Measurements from ENCODE around the gene UBE2QL1. TPM values are rescaled to one million over a fixed set of nuclear protein-coding genes. Genes with fewer than 3 reads are reported as not detected.

UBE2QL1 gene
- not detected in 2 replicates for total RNA-seq (2022)
- Bru-seq, nascent RNA: not detected
- BruChase-seq, experiment 1, labeled RNA remaining after a 6-hour chase: not detected
- BruChase-seq, experiment 2, labeled RNA remaining after a 2-hour chase: percentile 2 among the genes with signal in this experiment
- long read RNA-seq: 0 reads

GRCh38 chr5:6448622-6449464 lies at the start of gene UBE2QL1:
UBE2QL1 (plus strand) TSS chr5:6448859; CDS start chr5:6448894, 35 bp downstream.
- Mint-ChIP-seq H3K4me3 (ENCODE audit: low read depth, unreplicated experiment) (peak within 1 kb of the TSS; percentile 13), H3K9me3 (ENCODE audit: low read depth, unreplicated experiment) (no peaks in the 10 kb centered on the region), H3K4me1 (ENCODE audit: low read depth, unreplicated experiment) (no peaks in the 10 kb centered on the region), H3K27ac (ENCODE audit: unreplicated experiment) (no peak within 1 kb of the TSS), H3K36me3 (ENCODE audit: insufficient read depth, unreplicated experiment) (no peaks in the 10 kb centered on the region), H3K27me3 (ENCODE audit: unreplicated experiment) (peaks cover 14% of the 10 kb centered on the region)
- intact Hi-C loops (cut with micrococcal nuclease; ENCODE audit: unreplicated experiment): no loop called here
- BruUV-seq (replicated peaks): no TSS peak
- no peak for TF ChIP-seq CTCF (IDR thresholded peaks at IDR 0.05; ENCODE audit: unreplicated experiment)
- DNase-seq: no peak
- CTCF ChIA-PET: no interaction called here

GRCh38 chr5:6399980-6400910 lies 48.4 kb upstream of the UBE2QL1 start:
- peaks cover 78% of the 10 kb centered on the region for H3K27me3 Mint-ChIP-seq (ENCODE audit: unreplicated experiment)
- H3K4me1 Mint-ChIP-seq (ENCODE audit: low read depth, unreplicated experiment): no peaks in the 10 kb centered on the region
- BruUV-seq (replicated peaks): no TSS peak
- CTCF ChIA-PET: no interaction called here
- H3K9me3 Mint-ChIP-seq (ENCODE audit: low read depth, unreplicated experiment): no peaks in the 10 kb centered on the region
- intact Hi-C loops (cut with micrococcal nuclease; ENCODE audit: unreplicated experiment): no loop called here
- no peak overlapping the region for H3K27ac Mint-ChIP-seq (ENCODE audit: unreplicated experiment)
- DNase-seq: no peak
- no peak overlapping the region for H3K4me3 Mint-ChIP-seq (ENCODE audit: low read depth, unreplicated experiment)
- H3K36me3 Mint-ChIP-seq (ENCODE audit: insufficient read depth, unreplicated experiment): no peaks in the 10 kb centered on the region
- no peak for TF ChIP-seq CTCF (IDR thresholded peaks at IDR 0.05; ENCODE audit: unreplicated experiment)

GRCh38 chr5:6401410-6401809 lies 47.2 kb upstream of the UBE2QL1 start:
- Mint-ChIP-seq H3K4me1 (ENCODE audit: low read depth, unreplicated experiment) (no peaks in the 10 kb centered on the region), H3K27ac (ENCODE audit: unreplicated experiment) (no peak overlapping the region), H3K4me3 (ENCODE audit: low read depth, unreplicated experiment) (no peak overlapping the region), H3K27me3 (ENCODE audit: unreplicated experiment) (peaks cover 66% of the 10 kb centered on the region), H3K9me3 (ENCODE audit: low read depth, unreplicated experiment) (no peaks in the 10 kb centered on the region), H3K36me3 (ENCODE audit: insufficient read depth, unreplicated experiment) (no peaks in the 10 kb centered on the region)
- no TSS peak for BruUV-seq (replicated peaks)
- CTCF ChIA-PET: no interaction called here
- intact Hi-C loops (cut with micrococcal nuclease; ENCODE audit: unreplicated experiment): no loop called here
- DNase-seq: no peak
- no peak for TF ChIP-seq CTCF (IDR thresholded peaks at IDR 0.05; ENCODE audit: unreplicated experiment)

- H3K9me3 Mint-ChIP-seq (ENCODE audit: low read depth, unreplicated experiment): no peaks in the 10 kb centered on the region
- intact Hi-C loops (cut with micrococcal nuclease; ENCODE audit: unreplicated experiment): no loop called here
- H3K4me3 Mint-ChIP-seq (ENCODE audit: low read depth, unreplicated experiment): no peak overlapping the region
- no peaks in the 10 kb centered on the region for H3K4me1 Mint-ChIP-seq (ENCODE audit: low read depth, unreplicated experiment)
- TF ChIP-seq CTCF (IDR thresholded peaks at IDR 0.05; ENCODE audit: unreplicated experiment): no peak
- H3K27ac Mint-ChIP-seq (ENCODE audit: unreplicated experiment): no peak overlapping the region
- CTCF ChIA-PET: no interaction called here
- BruUV-seq (replicated peaks): no TSS peak
- DNase-seq: no peak
- H3K36me3 Mint-ChIP-seq (ENCODE audit: insufficient read depth, unreplicated experiment): no peaks in the 10 kb centered on the region
- H3K27me3 Mint-ChIP-seq (ENCODE audit: unreplicated experiment): peaks cover 59% of the 10 kb centered on the region
These were observed 45.7 kb upstream of the UBE2QL1 start for GRCh38 chr5:6402939-6403338.
